ENCODE measurements around the gene PRKAB1.

DNA sequence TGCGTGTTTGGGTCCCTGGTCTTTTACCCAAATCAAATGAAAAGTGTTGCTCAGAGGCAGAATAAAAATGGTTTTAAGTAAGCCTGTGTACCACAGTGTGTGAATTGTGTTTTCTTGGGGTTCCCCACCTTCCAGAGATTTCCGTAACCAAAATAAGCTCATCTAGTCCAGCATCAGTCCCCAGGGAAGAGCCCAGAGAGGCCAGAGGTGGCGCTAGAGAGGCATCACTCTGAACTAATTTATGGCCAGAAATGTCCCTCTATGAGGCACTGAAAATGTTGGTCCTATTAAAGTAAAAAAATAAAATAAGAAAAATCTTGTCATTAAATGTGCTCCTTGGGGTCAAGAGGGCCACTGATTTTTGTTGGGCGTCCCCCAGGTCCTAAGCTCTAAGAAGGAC lies 24.9 kb upstream of the PRKAB1 start:
- peak; percentile 74 for TF ChIP-seq CTCF (IDR thresholded peaks at IDR 0.05)
- TF ChIP-seq NR2C2 (CRISPR knock-in tag; IDR thresholded peaks at IDR 0.05), result no peak
- TF ChIP-seq, protein P1, sequence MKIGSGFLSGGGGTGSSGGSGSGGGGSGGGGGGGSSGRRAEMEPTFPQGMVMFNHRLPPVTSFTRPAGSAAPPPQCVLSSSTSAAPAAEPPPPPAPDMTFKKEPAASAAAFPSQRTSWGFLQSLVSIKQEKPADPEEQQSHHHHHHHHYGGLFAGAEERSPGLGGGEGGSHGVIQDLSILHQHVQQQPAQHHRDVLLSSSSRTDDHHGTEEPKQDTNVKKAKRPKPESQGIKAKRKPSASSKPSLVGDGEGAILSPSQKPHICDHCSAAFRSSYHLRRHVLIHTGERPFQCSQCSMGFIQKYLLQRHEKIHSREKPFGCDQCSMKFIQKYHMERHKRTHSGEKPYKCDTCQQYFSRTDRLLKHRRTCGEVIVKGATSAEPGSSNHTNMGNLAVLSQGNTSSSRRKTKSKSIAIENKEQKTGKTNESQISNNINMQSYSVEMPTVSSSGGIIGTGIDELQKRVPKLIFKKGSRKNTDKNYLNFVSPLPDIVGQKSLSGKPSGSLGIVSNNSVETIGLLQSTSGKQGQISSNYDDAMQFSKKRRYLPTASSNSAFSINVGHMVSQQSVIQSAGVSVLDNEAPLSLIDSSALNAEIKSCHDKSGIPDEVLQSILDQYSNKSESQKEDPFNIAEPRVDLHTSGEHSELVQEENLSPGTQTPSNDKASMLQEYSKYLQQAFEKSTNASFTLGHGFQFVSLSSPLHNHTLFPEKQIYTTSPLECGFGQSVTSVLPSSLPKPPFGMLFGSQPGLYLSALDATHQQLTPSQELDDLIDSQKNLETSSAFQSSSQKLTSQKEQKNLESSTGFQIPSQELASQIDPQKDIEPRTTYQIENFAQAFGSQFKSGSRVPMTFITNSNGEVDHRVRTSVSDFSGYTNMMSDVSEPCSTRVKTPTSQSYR (CRISPR knock-in tag; IDR thresholded peaks at IDR 0.05), result no peak
- TF ChIP-seq GRHL2 (CRISPR knock-in tag; IDR thresholded peaks at IDR 0.05; ENCODE audit: insufficient replicate concordance, severe bottlenecking), result no peak
- no peak for TF ChIP-seq ZNF317 (CRISPR knock-in tag; IDR thresholded peaks at IDR 0.05; ENCODE audit: borderline replicate concordance, low read depth)
- TF ChIP-seq, protein P2, sequence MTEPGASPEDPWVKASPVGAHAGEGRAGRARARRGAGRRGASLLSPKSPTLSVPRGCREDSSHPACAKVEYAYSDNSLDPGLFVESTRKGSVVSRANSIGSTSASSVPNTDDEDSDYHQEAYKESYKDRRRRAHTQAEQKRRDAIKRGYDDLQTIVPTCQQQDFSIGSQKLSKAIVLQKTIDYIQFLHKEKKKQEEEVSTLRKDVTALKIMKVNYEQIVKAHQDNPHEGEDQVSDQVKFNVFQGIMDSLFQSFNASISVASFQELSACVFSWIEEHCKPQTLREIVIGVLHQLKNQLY (CRISPR knock-in tag; IDR thresholded peaks at IDR 0.05), result no peak
- TF ChIP-seq USF2 (CRISPR knock-in tag; IDR thresholded peaks at IDR 0.05), result no peak
- TF ChIP-seq, protein P3, sequence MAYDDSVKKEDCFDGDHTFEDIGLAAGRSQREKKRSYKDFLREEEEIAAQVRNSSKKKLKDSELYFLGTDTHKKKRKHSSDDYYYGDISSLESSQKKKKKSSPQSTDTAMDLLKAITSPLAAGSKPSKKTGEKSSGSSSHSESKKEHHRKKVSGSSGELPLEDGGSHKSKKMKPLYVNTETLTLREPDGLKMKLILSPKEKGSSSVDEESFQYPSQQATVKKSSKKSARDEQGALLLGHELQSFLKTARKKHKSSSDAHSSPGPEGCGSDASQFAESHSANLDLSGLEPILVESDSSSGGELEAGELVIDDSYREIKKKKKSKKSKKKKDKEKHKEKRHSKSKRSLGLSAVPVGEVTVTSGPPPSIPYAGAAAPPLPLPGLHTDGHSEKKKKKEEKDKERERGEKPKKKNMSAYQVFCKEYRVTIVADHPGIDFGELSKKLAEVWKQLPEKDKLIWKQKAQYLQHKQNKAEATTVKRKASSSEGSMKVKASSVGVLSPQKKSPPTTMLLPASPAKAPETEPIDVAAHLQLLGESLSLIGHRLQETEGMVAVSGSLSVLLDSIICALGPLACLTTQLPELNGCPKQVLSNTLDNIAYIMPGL (CRISPR knock-in tag; IDR thresholded peaks at IDR 0.05), result no peak
- TF ChIP-seq ZNF263 (CRISPR knock-in tag; IDR thresholded peaks at IDR 0.05; ENCODE audit: low read depth), result no peak
- TF ChIP-seq, protein P4, sequence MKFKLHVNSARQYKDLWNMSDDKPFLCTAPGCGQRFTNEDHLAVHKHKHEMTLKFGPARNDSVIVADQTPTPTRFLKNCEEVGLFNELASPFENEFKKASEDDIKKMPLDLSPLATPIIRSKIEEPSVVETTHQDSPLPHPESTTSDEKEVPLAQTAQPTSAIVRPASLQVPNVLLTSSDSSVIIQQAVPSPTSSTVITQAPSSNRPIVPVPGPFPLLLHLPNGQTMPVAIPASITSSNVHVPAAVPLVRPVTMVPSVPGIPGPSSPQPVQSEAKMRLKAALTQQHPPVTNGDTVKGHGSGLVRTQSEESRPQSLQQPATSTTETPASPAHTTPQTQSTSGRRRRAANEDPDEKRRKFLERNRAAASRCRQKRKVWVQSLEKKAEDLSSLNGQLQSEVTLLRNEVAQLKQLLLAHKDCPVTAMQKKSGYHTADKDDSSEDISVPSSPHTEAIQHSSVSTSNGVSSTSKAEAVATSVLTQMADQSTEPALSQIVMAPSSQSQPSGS (CRISPR knock-in tag; IDR thresholded peaks at IDR 0.05; ENCODE audit: borderline replicate concordance, low read depth), result no peak
- no peak for TF ChIP-seq NFE2L1 (CRISPR knock-in tag; IDR thresholded peaks at IDR 0.05)
- no peak for TF ChIP-seq CBFB (CRISPR knock-in tag; IDR thresholded peaks at IDR 0.05; ENCODE audit: low read depth)
- TF ChIP-seq SP1 (CRISPR knock-in tag; conservative IDR thresholded peaks at IDR 0.05), result no peak
